ENCODE results near the gene ENPP1.
A peak's percentile ranks its signal among the peaks of the same experiment; 100 is the strongest.
"Not testable (repeated sequence)": the region's sequence is repeated elsewhere in the genome, so short reads cannot be mapped to it uniquely, and the experiment has no call there.

ENPP1 gene

DNA sequence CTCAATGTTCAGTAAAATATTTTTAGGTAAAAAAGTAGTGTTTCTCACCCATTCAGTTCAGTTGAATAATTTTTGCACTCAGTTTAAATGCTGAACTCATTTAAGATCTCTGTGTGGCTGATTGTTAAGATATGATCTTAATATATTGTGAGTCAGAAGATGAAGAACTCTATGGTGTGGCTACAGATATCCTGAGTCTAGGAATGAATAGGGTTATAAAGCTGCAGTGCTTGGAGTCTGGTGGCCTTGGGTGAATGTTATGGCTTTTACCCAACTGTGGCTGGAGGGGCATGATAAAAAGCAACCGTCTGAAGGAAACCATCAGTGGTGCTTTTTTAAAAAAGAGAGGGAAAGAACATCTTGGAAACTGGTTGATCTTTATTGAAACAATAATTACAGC, 77.4 kb downstream of the ENPP1 start:
- DNase-seq, result no peak

DNA sequence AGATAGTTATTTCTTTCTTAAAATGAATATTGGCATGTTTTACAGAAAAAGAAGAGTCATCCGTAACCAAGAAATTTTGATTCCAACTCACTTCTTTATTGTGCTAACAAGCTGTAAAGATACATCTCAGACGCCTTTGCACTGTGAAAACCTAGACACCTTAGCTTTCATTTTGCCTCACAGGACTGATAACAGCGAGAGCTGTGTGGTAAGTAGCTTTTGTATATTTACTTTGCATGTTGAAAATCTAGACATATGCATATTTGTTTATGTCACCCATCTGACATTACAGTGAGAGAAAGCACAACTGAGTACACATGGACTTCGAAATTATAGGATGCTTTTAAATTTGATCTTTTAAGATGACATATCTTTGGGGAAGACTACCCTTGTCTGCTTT, 78.7 kb downstream of the ENPP1 start:
- DNase-seq, result no peak

DNA sequence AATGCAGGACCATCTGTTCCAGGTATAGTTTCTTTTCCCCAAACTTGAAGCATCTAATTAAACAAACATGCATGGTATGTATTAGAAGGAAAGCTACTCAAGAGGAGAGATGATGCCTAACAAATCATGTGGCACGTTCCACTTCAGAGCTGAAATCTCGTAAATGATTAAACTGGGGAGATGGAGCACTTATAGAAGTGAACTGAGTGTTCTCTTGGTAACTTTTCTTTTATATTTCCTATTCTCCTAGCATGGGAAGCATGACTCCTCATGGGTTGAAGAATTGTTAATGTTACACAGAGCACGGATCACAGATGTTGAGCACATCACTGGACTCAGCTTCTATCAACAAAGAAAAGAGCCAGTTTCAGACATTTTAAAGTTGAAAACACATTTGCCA, 82.3 kb downstream of the ENPP1 start:
- DNase-seq, result no peak

DNA sequence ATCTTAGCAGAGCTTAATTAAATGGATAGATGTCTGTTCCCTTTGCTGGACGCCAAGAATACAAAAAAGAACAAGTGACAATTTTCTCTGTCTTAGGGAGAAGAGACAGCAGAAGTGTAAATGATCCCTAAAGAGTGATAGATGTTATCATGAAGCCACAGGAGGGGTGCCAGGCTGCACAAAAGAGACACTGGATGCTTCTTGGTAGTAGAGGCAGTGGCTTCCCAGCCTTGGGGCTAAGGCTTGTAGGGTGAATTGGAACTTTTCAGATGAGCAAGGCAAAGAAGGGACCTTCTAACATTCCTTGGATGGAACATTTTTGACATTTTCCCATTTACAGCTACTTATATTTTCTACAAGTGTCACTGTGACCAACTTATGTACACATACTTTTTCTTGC, 85.4 kb downstream of the ENPP1 start:
- DNase-seq, result no peak

DNA sequence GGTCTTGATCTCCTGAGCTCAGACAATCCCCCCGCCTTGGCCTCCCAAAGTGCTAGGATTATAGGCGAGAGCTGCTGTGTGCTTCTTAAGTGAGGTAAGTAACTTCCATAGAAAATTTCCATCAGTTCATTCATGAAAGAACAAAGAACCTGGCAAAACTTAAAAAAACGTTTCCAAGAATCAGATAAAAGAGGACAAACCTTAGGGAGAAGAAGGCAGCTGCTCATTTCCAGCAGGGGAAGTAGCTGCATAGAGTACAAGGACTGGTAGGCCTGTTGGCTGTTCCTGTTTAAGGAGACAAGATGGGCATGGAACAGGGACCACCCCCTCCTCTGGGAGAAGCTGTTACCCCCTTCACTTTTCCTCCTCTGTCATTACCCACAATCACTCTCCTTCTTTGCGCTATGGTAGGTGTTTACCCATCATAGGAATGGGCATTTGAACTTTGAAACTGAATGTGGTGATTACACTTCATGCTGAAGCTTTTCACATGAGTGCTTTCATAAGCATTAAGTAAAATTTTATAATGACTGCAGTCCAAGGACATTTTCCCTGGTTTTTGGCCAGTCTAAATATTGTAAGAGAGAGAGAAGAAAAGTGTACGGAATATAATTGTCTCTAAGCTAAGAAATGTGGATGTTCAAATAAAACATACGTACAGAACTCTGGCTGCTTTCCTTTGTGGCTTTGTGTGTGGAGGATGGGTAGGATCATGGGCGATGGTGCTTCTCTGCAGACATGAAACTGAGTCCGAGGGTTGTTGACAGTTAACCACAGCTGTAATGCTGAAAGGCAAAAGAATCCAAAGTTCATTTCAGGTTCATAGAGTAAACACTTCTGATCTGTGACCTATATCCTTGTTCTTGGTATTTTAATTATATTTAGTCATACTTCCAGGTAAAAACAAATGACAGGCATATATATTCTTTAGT, 86.9 kb downstream of the ENPP1 start:
- DNase-seq, result no peak

DNA sequence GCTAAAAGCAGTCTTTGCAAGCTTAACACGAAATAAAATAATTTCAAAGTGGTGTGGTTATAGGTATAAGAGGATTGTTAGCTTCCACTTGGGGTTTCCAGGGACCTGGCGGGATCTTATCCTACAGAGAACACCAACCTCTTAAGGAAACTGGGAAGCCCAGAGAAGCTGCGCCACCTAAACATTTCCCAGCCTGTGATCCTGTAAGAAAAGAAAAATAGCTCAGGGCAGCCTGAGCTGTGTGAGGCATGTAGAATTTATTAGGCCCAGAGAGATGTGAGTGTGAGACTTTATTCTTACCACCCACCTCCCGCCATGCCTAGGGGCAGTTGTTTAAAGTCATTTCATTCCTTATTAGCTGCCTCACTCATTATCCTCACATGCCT, 89.2 kb downstream of the ENPP1 start:
- no peak for DNase-seq

DNA sequence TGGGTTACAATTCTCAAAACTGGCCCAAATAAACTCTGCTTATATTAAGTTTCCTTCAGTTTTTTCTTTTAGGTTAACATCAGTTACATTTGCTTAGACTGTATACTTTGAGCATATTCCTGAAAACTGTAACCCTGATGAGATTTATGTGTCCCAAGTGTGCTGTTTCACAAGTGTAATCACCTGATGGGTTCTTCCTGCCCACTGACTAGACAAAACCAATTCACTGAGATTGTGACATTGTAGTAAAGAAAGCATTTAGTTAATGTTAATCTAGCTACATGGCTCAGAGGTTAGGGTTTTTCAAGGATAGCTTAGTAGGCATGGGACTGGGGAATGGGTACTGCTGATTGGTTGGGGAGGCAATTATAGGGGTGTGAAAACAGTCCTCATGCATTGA, 89.8 kb downstream of the ENPP1 start:
- DNase-seq, result no peak

DNA sequence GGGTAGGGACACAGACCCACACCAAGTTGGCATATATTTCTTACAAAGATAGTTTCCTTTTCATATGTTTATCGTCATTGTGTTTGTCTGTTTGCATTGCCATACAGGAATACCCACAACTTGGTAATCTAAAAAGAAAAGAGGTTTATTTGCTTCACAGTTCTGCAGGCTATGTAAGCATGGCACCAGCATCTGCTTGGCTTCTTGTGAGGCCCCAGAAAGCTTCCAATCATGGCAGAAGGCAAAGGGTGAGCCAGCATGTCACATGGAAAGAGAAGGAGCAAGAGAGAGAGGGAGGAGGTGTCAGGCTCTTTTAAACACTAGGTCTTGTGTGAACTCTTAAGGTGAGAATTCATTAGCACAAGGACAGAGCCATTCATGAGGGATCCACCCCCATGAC, 90.9 kb downstream of the ENPP1 start:
- DNase-seq, result no peak

DNA sequence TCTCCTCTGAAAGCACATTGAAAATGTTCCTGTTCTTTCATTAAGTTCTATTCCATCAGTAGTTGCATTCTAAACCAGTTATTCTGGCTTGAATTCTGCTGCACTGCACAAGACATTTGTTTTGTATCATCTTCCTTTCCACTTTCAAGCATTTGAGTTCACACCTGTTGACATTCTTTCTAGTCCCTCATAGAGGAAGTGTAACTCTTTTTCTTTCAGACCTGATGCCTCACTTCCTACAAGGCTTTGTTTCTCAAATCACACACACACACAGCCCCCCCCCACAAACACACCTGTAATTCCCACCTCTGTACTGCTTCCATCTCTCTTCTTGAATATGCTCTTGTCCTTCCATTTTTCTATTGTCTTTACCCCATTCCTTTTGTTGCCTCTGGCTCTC, 92.4 kb downstream of the ENPP1 start:
- DNase-seq, result no peak

DNA sequence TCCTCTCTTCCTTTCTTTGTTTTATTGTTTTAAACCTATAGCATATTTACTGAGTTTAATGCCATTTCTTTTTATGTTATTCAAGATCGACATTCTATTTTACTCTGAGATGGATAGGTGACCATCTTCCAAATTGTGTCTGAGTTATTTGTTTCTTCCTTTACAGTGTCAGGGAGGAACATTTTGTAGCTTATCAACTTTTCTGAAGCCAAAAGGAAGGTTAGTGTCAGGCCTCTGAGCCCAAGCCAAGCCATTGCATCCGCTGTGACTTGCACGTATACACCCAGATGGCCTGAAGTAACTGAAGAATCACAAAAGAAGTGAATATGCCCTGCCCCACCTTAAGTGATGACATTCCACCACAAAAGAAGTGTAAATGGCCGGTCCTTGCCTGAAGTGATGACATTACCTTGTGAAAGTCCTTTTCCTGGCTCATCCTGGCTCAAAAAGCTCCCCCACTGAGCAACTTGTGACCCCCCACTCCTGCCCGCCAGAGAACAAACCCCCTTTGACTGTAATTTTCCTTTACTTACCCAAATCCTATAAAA, 93.6 kb downstream of the ENPP1 start:
- not testable (repeated sequence) for DNase-seq

DNA sequence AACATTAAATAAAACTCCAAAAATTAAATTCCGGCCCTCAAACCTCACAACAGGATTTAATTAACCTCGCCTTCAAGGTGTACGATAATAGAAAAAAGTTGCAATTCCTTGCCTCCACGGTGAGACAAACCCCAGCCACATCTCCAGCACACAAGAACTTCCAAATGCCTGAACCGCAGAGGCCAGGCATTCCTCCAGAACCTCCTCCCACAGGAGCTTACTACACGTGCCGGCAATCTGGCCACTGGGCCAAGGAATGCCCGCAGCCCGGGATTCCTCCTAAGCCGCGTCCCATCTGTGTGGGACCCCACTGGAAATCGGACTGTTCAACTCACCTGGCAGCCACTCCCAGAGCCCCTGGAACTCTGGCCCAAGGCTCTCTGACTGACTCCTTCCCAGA, 95.9 kb downstream of the ENPP1 start:
- not testable (repeated sequence) for DNase-seq

DNA sequence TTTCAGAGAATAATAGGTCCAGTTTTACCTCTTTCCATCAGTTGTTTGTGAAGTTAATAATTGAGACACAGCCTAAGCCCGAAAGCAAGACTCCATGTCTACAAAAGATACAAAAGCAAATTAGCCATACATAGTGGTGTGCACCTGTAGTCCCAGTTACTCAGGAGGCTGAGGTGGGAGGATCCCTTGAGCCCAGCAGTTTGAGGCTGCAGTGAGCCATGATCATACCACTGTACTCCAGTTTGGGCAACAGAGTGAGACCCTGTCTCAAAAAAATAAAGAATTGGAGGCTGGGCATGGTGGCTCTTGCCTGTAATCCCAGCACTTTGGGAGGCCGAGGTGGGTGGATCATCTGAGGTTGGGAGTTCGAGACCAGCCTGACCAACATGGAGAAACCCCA, 101.0 kb downstream of the ENPP1 start:
- DNase-seq, result not testable (repeated sequence)

DNA sequence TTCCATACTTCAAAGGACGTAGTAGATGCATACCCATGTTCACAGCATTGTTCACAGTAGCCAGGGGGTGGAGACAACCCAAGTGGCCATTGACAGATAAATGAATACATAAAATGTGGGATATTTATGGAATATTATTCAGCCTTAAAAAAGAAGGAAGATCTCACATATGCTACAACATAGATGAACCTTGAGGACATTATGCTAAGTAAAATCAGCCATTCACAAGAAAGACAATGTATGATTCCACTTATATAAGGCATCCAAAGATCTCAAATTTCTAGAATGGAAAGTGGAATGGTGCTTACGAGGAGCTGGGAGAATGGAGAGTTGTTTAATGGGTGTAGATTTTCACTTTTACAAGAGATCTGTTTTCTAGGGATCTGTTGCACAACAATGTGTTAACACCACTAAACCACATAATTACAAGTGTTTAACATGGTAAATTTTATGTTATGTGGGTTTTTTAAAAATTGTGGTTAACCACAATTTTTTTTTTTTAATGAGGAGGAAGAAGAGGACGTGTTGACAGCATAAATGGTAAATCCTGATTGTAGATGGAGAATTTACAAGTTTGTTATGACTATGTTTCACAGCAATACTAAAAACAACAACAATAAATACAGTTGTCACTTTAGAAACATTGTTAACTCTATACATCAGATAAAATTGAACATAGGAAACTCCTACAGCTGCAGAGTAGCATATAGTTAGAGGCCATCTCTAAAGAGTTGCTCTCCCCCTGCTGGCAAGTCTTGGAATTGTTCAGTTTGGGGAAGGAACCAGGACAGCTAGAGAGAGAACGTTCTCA, 101.8 kb downstream of the ENPP1 start:
- peak; percentile 64 for DNase-seq

DNA sequence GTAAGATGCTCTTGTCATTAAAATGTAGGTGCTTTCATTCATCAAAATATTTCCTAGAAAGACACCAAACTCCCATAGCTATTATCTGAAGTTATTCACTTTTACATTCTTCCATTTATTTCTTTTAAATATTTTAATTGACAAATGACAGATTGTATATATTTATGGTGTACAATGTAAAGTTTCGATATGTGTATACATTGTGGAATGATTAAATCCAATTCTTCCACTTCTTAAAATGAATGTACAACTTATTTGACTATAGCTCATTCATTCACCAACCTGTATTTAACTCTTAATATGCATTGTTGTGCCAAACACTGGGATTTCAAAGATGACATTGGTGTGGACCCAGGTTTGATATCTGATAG, 102.4 kb downstream of the ENPP1 start:
- DNase-seq, result no peak

DNA sequence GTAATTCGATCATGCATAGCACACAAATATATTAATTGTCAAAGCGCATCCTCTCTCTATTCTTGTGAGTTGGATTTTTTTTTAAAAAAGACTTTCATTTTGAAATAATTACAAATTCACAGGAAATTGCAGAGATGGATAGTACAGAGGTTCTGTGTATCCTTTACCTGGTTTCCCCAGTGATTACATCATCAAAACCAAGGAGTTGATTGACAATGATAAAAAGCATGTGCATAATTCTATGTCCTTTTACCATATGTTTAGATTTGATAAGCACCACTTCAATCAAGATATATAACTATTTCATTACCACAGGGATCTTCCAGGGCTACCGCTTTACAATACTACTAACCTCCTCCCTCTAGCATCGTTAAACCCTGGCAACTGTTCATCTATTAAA, 103.1 kb downstream of the ENPP1 start:
- no peak for DNase-seq

DNA sequence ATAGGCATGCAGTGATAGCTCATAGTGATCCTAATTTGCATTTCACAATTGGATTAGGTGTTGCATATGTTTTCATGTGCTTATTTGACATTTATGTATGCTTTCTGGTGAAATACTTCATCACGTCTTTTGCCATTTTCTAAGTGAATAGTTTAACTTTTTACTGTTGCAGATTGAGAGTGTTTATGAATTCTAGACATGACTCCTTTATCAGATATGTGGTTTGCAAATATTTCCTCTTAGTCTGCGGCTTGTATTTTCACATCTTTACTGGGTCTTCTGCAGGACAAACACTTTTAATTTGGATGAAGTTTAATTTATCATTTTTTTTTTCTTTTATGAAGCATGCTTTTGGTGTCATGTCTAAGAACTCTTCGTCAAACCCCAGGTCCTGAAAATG, 104.1 kb downstream of the ENPP1 start:
- DNase-seq, result no peak

DNA sequence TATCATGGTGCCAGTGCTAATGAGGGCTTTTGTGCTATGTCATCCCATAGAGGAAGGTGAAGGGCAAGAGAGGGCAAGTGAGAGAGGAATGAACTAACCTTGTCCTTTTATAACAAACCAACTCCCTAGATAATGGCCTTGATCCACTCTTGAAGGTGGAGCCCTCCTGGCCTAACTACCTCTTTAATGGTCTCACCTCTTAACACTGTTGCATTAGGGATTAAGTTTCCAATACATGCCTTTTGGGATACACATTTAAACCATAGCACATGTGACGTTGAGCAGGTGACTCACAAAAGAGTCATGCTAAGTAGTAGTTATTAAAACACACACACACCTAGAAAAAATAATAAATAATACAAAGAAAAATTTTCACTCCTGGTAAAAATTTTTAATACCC, 106.4 kb downstream of the ENPP1 start:
- no peak for DNase-seq

DNA sequence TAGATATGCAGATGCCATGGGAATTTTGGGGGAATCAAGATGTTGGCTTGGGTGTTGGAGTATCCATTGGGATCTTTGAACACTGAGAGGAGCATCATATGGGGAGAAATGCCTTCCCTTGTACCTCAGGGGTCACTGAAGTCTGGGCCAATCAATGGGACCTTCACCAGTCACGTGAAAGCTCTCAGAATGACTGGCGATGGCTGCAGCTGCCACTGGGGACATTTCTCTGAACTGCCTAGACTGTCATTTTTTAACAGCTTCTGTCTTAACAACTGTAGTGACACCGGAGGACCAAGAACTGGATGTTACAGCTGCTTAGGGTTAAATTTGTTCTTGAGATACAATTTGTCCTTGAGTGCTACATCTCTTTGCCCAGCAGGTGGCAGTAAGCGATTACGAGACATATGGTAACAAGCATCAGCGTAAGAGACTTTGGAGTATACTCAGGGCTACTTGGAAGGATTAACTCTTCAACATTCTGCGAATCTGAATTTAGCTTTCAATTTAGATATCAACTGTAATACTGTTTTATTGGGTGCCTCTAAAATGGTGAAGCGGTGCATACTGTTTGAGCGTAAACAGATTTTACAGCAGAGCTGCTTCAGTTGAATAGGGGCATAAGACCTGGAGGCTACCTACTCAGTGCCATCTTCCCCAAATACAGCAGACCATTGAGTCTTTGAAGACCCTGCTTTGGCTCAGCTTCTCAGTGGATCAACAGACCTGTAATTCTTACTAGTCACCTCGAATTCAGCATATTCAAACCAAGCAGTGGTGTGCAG, 107.3 kb downstream of the ENPP1 start:
- DNase-seq, result peak; percentile 13

DNA sequence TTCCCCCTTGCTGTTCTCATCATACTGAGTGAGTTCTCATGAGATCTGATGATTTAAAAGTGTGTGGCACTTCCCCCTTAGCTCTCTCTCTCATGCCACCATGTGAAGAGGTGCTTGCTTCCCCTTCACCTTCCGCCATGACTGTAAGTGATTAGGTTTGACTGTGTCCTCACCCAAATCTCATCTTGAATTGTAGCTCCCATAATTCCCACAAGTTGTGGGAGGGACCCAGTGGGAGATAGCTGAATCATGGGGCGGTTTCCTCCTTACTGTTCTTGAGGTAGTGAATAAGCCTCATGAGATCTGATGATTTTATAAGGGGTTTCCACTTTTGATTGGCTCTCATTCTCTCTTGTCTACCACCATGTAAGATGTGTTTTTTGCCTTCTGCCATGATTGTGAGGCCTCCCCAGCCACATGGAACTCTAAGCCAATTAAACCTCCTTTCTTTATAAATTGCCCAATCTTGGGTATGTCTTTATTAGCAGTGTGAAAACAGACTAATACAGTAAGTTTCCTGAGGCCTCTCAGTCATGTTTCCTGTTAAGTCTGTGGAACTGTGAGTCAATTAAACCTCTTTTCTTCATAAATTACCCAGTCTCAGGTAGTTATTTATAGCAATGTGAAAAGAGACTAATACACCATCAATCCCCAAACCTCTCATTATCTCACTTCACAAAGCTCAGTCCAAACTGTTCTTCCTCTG, 108.4 kb downstream of the ENPP1 start:
- DNase-seq, result not testable (repeated sequence)

DNA sequence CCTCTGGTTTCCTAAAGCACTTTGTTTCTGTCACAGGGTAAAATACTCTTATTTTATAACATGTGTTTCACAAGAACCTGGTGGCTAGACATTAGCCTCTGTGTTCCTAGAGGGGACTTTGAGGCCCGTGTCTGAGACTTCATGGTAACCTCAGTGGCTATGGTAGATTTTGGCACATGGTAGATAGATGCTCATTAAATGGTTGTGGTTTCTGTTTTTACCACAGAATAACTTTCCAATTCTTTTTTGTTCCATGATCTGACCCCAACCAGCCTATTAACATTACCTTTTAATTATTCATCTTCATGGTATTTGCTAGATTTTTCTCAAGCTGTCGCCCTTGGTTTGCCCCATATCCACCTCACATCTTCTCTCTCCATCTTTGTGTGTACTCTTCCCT, 109.0 kb downstream of the ENPP1 start:
- no peak for DNase-seq

DNA sequence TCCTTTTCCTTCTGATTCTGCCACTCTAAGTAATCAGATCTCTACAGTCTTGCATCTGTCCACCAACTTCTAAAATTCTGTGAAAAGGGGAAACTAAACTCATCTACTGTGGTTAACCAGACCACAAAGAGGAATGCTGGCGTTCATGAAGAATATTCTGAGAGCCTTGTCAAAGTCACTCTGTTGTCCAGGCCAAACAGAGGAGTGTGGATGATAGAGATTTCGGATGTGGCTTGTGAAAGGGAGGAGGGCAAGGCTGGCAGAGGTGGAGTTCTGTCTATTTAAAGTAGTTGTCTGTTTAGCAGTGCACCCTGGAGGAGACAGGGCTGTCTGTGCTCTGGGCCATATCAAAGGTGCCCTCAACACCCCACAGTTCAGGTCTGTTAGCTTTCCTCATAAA, 109.5 kb downstream of the ENPP1 start:
- no peak for DNase-seq

Data from stimulated activated naive CD4-positive, alpha-beta T cell treated with Interleukin-2 at 50 U/mL for 16 hours (primary cell).